Skeletal muscle cell (primary cell): ENCODE data around the gene KIAA0232.
"Not testable (repeated sequence)": the region's sequence is repeated elsewhere in the genome, so short reads cannot be mapped to it uniquely, and the experiment has no call there.

Source experiments
- DNase-seq: peaks from one replicate; pipeline ENCODE4 v3.0.0-alpha.2; 2010; ENCODE audit warnings: low read depth
- H3K4me3 ChIP-seq: 2 replicates; pipeline ENCODE4 v1.5.1; 2011; ENCODE audit warnings: low read depth, mild to moderate bottlenecking, control low read depth, low read length, moderate library complexity

Gene KIAA0232

DNA sequence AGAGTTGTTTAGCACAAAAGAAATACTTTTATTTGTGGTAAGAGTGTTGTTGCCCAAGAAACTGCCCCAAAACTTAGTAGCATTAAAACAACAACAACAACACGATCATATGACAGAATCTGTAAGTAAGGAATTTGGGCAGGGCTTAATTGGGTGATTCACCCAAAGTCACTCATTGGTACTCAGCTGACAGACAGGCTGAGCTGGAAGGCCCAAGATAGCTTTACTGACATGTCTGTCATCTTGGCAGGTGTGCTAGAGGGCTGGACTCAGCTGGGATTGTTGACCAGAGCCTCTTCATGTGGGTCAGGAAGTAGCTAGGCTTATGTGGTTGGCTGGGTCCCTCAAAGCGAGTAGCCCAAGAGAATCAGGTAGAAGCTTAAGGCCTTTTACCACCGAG lies 52.3 kb downstream of the KIAA0232 start:
- DNase-seq: no peak
- H3K4me3 ChIP-seq: no peak overlapping the region

GRCh38 chr4:6835616-6836015 lies 53.1 kb downstream of the KIAA0232 start:
- not testable (repeated sequence) for DNase-seq

DNA sequence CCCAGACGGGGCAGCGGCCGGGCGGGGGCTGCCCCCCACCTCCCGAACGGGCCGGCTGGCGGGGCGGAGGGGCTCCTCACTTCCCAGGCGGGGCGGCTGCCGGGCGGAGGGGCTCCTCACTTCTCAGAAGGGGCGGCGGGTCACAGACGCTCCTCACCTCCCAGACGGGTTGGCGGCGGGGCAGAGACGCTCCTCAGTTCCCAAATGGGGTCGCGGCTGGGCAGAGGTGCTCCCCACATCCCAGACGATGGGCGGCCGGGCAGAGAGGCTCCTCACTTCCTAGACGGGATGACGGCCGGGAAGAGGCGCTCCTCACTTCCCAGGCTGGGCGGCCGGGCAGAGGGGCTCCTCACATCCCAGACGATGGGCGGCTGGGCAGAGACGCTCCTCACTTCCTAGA lies 54.6 kb downstream of the KIAA0232 start:
- DNase-seq, H3K4me3 ChIP-seq: not testable (repeated sequence)

More at GRCh38 chr4:6835616-6836015, 53.1 kb downstream of the KIAA0232 start:
- not testable (repeated sequence) for H3K4me3 ChIP-seq

- H3K4me3 ChIP-seq: no peak overlapping the region
- DNase-seq: no peak
Measured at GRCh38 chr4:6839579-6839978, 57.1 kb downstream of the KIAA0232 start.

DNA sequence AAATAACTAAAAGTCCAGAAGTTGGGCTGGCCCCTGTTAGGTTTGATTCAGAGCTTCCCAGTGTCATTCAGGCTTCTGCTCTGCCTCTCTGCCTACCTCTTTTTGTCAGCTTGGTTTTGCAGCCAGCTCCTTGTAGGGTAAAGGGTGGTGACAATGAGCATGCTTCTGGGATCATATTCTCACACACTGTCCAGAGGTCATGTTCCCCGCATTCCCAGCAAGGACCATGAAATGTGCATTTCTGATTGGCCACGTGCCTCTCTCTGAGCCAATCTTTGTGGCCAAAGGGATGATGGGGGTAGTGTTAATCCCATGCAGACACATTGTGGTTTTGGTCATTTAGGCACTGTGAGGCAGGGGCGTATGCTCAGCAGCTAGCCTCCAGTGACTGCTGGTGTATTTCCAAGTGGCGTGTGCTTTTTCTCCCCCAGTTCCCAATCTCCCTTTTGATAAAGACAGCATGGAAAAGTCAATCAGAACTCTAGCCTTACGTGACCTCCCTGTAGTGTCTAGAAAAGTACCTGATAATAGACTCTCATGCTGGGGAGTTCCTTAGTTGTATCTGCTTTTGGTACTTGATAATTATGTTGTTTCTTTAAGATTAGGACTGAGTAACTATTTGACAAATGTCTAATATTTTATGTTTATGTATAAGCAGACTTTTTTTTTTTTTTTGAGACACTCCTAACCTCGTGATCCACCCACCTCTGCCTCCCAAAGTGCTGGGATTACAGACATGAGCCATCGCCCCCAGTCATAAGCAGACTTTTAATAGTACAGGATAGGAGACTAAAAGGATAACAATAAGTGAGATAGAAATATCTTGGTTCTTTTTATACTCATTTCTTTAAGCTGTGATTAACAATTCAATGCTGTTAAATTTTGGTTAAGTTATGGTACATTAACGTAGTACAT lies 57.8 kb downstream of the KIAA0232 start:
- peak; percentile 60 for DNase-seq

DNA sequence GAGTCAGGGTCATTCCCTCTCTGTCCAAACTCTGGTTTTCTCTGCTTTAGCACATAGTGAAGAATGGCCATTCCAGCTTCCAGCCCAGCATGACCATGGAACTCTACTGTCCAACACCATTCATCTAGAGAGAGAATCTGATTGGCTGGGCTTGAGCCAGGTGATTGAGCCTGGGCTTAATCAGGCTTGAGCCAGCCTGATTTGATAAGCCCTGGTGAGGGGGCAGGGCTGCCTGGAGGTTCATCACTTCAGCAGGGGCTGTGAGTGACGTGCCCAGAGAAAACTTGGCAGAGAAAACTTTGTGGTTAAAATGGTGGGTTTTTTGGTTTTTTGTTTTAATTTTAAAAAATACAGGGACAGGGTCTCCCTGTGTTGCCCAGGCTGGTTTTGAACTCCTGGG lies 62.5 kb downstream of the KIAA0232 start:
- no peak for DNase-seq
- no peak overlapping the region for H3K4me3 ChIP-seq

More for the DNA sequence above, 57.8 kb downstream of the KIAA0232 start:
- H3K4me3 ChIP-seq: no peak overlapping the region

DNA sequence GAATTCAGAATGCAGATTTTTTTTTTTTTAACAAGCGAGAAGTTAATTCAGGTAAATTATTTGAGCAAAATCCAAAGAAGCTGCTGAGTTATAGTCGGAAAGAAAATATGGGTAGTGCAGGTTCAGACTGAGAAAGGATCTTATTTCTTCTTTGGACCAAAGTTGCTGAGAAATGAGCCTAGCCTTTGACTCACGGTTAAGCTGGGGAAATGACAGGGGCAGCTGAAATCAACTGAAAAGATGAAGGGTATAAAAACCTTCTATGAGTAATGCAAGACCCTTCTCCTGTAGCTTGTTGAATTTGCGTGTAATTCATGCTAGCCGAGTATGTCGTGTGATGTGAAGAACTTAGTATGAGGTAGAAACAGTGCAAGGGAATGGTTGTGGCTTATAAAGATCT lies 63.0 kb downstream of the KIAA0232 start:
- no peak overlapping the region for H3K4me3 ChIP-seq
- no peak for DNase-seq

- no peak overlapping the region for H3K4me3 ChIP-seq
- DNase-seq: no peak
Measured at GRCh38 chr4:6847178-6847577, 64.7 kb downstream of the KIAA0232 start.

DNA sequence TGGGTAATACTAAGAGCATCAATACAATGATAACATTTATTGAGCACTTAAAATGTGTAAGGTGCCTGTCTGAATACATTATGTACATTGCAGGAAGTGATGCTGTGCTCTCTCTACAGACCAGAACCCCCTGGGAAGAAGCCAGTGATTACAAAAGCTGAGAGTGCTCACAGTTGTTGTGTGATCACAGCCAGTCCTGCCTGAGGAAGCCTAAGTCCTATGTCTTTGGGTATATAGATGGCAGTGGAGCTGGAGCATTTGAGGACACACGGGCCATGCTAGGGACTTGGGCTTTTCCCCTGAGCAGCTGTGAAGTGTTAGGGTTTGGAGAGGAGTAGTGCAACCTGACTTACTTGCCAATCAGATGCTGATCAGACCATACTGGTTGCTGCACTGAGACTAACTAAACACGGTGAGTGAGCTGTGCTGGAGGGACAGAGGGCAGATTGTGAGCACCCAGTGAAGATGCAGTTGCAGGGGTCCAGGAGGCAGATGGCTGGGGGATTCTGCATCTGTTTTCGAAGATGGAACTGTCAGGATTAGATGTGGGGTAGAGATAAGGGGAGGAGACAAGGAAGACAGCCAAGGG lies 66.3 kb downstream of the KIAA0232 start:
- DNase-seq: no peak
- H3K4me3 ChIP-seq: no peak overlapping the region

- no peak overlapping the region for H3K4me3 ChIP-seq
- no peak for DNase-seq
Measured at GRCh38 chr4:6849691-6850090, 67.2 kb downstream of the KIAA0232 start.

DNA sequence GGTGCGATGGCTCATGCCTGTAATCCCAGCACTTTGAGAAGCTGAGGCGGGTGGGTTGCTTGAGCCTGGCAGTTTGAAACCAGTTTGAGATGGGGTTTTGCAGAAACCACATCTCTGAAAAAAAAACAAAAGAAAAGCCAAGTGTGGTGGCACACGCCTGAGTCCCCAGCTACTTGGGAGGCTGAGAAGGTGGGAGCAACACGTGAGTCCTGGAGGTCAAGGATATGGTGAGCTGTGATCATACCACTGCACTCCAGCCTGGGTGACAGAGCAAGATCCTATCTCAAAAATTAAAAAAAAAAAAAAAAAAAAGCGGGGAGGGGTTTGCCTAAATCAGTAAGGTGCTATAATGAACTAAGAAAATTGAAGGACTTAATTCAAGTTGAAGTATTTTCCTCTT lies 68.9 kb downstream of the KIAA0232 start:
- DNase-seq: no peak
- H3K4me3 ChIP-seq: no peak overlapping the region

DNA sequence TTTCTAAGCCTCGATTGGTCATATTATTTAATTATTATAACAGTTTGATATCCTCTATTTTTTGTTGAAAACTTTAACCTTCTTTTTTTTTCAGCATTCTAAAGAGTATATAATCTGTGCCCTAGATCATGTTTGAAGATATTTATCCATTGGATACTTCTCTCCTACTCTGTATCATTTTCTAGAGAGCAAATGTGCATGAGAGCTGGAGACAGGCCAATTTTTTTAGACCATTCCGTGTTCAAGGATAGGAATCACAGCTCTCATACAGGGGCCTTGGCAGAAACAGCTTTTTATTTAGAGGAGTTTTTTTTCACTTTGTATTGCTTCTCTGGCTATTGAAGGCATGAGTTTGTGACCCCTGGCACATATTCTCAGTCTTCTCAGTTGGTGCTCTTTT lies 69.4 kb downstream of the KIAA0232 start:
- DNase-seq: no peak

GRCh38 chr4:6852582-6852981 lies 70.1 kb downstream of the KIAA0232 start:
- no peak for DNase-seq
- H3K4me3 ChIP-seq: no peak overlapping the region

More for the DNA sequence above, 69.4 kb downstream of the KIAA0232 start:
- no peak overlapping the region for H3K4me3 ChIP-seq

DNA sequence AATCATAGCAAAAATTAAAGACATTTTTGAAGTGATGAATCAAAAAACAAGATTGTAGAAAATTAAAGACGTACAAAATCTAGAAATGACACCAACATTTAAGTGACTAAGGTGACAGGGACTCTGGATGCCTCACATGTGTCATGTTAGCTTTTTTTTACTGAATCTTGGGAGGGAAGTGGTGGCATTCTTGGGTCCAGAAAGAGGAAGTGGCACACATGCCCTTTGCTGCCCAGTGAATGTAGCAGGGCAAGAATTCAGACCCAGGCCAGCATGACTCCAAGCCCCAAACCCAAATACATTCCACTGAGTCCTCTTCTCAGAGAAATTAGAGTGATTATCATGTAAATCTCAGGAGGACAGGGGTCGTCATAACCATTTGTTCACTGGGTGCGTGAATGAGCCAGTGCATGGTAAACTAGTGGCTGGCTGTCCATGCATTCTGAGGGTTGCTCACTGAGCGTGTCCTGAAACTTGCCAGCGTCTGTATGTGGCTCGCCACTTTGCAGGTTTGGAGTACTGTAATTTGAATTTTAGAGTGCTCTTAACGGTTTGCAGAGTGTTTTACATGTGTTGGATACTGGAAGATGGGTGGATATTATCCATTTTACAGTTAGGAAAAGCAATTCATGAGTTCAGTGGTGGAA lies 71.7 kb downstream of the KIAA0232 start:
- no peak for DNase-seq
- no peak overlapping the region for H3K4me3 ChIP-seq

DNA sequence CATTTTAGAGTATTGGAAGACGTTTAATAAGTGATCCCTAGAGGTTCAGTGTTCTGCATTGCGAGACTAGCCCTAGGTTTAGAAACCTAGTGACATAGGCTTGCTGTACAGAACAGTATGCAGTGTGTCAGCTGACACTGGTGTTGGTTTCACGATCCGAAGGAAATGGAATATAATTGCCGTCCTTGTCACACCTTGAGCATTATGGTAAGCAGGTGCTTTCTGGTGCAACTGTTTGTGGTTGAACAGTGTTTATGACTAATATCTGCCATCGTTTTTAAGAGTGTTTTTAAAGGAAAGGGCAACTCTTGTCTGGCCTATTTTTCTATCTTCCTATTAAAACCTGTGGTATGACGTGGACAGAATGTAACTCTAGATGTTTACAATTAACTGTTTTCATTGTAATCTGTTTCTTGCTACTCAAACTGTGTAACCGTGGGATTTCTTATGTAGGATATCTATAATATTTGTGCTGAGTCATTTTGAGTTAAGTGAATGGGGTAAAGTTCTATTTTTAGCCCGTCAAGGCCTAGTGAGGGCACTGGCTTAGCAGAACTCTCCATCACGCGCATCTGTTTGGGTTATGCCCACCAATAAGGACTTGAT lies 73.3 kb downstream of the KIAA0232 start:
- DNase-seq: peak; percentile 39
- no peak overlapping the region for H3K4me3 ChIP-seq

GRCh38 chr4:6856391-6856790 lies 73.9 kb downstream of the KIAA0232 start:
- H3K4me3 ChIP-seq: no peak overlapping the region
- no peak for DNase-seq

- H3K4me3 ChIP-seq: no peak overlapping the region
- DNase-seq: no peak
Measured at GRCh38 chr4:6857009-6857882, 74.7 kb downstream of the KIAA0232 start.

- DNase-seq: no peak
- H3K4me3 ChIP-seq: no peak overlapping the region
Measured at GRCh38 chr4:6858997-6859396, 76.5 kb downstream of the KIAA0232 start.

DNA sequence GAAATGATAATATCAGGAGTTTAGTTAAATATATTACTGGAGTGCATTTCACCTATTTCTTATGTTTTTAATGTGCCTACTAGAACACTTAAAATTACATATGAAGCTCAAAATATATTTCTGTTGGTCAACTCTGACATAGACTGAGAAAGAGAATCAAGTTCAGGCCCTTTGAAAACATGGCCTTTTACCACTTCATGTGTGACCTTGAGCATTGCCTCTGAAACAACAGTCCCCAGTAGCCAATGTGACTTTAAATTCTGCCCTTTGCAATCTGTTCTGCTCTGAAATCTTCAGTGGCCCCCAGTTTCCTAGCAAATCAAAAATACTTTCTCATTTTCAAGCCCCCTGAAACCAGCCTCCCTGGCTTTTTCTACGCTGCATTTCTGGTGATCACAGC lies 77.0 kb downstream of the KIAA0232 start:
- no peak for DNase-seq
- H3K4me3 ChIP-seq: no peak overlapping the region
